Fibroblast of skin of left biceps (primary cell): Measurements from ENCODE around the gene ENPP7.

ENCODE experiments used
- DNase-seq, 2 experiments: peaks; one replicate each; pipeline ENCODE4 v3.0.0-alpha.2; 2013; ENCODE audit warnings: low read depth in 2 of 2

ENPP7 gene

DNA sequence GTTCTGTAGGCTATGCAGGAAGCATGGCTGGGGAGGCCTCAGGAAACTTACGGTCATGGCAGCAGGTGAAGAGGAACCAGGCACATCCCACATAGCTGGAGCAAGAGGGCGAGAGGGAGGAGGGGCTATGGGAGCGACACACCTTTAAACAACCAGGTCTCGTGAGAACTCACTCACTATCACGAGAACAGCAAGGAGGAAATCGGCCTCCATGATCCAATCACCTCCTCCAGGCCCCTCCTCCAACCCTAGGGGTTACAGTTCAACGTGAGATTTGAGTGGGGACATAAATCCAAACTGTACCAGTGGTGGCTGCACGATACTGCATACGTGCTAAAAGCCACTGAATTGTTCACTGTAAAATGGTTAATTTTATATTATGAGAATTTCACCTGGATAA, 26.1 kb upstream of the ENPP7 start:
- no peak for DNase-seq

GRCh38 chr17:79705674-79706073, 25.1 kb upstream of the ENPP7 start:
- DNase-seq: no peak

DNA sequence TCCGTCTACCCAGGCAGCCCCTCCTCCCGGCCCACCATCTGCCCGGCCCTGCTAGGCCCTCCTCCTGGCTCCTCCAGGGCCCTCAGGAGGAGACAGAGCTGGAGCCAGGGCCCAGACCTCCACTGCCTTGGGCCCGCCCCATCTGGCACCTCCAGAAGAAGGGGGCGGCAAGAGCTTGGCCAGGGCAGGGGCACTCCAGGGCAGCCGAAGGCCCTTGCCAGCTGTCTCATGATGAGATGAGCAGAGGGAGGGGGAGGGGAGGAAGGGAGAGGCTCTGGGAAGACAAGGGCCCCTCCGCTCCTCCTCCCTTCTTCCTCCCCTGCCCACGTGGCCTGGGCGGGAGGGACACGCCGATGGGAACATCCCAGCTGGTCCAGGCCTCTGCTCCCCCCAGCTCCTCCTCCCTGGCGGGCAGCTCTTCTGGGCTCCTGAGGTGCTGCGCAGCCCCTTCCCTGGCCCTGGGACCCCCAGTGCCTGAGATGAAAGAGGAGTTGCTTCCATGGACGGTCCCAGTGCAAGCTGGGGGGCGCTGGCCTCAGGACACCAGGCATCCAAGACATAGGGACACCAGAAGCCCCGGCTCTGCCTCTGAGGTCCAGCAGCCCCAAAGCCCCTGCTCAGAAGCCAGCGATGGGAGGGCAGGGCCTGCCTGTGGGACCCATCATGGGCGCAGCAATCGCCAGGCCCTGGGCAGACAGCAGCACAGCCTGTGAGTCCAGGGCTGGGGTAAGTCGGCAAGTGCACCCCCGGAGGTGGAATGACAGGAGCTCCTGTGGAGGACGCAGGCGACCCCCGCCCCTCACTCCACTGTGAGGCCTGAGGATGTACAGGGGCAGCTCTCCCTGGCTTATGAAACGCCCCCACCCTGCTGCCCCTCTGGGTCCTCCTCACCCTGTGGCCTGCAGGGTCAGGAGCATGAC, 23.6 kb upstream of the ENPP7 start:
- no peak for DNase-seq

- DNase-seq: no peak
These were observed 22.5 kb upstream of the ENPP7 start for GRCh38 chr17:79707931-79708891.

GRCh38 chr17:79711715-79712305, 18.9 kb upstream of the ENPP7 start:
- DNase-seq: no peak

- DNase-seq: no peak
These were observed 17.4 kb upstream of the ENPP7 start for GRCh38 chr17:79713391-79713790.

DNA sequence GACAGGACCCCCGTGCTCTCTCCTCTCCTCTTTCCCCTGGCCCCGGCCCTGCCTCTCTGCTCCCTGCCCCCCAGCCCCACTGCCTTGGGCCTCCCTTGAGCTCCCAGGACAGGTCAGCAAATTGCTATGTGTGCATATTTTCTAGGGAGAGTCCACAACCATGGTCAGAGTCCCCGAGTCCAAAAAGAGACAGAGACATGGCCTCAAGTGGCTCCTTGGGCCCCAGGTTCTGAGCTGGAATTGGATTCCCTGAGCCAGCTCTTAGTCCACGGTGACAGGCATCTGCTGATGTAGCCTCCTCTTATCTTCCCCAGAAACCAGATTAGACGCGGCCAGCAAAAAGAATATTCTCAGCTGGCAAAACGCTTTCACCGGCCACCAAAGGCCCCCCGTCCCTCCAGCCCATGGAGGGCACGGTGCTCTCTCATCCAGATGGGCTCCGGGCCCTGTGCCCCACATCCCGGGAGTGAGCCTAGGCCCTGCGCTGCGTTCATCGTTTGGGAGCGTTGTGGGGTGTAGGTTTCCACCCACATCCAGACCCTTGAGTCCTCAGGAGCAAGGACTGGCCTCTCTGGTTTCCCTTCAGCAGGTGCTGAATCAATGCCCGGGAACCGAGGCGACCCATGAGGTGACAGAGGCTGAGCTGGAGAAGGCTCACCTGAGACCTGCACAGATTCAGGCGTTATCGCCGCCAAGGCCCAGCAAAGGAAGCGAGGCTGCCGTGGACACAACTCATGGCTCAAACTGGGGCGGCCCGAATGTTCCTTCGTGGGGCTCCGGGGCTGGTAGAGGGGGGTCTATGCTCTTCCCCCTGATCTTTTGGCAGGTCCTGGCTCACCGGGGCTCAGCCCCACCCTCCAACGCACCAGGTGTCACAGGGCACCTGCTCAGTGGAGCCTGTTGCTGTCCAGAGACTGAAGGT, 16.3 kb upstream of the ENPP7 start:
- DNase-seq: no peak

GRCh38 chr17:79715098-79715942, 15.4 kb upstream of the ENPP7 start:
- DNase-seq: no peak

DNA sequence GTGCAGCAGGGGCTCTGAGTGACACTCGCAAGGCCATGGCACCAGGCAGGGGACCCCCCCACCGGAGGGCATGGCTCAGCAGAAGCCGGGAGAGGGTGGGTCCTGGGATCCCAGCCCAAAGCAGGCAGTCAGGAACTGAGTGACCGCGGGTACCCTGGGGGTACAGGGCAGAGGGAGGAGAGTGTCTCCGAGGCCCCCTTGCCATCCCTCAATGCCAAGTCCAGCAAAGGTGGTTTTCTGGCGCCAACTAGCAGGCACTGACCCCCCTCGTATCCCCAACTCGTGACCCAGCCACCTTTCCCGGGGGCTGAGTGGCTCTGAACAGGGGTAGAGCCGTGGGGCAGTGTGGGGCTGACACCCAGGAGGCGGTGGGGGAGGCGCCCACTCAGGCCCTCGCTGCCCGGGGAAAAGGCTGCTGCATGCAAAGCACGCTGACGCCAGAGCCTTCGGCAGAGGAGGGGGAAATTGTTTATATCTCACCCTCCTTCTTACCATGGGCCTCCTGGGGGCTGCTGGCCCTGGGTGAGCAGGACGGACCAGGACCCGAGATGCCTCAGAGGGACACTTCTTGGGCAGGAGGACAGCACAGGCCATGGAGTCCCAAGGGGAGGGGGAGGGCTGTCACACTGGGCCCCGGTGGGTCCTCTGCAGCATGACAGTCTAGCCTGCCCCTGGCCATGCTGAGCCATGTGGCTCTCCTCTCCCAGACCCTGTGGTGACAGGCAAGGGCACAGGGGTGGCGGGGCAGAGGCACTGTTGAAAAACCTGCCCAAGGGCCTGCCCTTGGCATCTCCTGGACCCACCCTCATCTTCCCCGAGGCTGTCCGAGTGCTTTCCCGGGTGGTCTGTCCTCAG, 14.6 kb upstream of the ENPP7 start:
- no peak for DNase-seq

DNA sequence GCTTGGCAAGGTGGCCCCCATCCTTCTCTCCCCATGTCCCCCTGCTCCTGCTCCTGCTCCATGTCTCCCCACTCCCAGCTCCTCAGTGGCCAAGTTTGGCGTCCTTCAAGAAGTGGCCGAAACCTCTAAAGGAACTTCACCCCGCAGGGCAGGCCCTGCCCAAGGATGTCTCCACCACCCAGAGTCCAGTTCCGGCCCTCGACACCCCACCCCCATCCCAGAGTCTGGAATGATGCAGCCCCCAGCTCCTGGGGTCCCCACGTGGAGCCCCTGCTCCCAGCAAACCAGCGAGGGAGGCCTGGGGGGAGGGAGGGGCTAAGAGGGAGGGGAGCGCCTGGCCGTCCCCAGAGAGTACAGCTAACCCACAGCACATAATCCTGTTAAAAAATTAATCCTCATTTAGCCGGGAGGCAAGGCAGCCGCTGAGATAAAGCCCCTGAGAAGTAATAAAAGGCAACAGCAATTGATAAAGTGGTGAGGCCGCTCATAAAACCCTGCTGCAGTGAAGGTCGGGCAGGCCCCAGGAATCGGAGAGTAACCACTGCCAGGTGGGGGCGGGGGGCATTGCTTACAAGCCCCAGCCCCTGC, 9.9 kb upstream of the ENPP7 start:
- DNase-seq: no peak

DNA sequence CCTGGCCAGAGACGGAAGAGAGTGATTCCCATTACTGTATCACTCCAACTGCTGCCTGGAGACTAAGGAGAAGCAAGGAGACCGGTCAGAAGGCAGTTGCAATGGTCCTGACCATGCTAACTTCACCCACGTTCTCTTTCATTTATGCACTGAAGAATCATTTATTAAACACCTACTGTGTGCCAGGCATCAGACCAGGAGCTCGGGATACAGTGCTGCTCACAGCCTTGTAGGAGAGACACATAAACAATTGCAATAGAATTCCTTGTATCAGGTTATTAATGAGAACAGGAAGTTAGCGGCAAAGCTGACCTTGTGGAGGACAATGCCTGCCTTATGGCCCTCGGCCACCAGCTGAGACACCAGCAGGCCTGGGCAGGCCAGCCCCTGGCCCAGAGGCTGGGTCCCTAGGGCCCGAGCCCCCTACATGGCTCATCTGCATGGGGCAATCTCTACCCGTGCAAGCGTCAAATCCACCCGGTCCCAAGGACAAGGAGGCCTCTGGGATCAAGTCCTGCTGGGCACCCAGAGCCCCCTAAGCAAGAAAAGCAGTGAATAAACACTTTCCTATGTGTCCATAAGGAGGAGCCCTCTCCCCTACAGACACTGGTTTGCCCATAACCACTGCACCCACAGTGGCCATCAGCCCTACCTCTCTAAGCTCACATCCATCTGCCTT, 8.6 kb upstream of the ENPP7 start:
- DNase-seq: no peak

GRCh38 chr17:79722787-79723186, 8.0 kb upstream of the ENPP7 start:
- DNase-seq: no peak

- DNase-seq: peak; percentile 81 to 83
These were observed 2.4 kb upstream of the ENPP7 start for GRCh38 chr17:79728169-79728907.

DNA sequence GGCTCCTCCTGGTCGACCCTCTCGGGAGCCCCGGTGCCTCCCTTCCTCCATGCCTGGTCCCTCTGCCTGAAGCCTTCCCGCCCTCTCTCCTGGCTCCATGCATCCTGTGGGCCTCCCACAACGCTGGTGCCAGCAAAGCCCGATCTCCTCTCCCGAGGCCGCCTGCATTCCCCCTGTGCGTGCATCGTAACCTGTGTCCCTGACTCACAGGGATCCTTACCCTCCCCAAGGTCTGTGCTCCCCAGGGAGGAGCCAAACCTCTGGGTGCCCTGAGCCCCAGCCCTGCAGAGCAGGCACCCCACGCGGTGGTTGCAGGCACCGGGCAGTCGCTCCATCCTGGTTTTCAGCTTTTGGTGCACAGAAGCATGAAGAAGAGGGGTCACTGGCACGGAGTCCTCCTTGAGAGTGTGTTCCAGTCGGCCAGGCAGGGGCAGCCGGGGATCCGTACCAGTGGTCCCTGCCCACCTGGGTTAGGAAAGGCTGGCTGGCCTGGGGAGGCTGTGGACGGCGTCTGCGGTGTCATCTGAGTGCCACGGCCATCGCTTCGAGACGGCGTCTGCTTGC, 1.8 kb upstream of the ENPP7 start:
- no peak for DNase-seq

- DNase-seq: no peak
These were observed 982 bp upstream of the ENPP7 start for GRCh38 chr17:79729761-79730160.

DNA sequence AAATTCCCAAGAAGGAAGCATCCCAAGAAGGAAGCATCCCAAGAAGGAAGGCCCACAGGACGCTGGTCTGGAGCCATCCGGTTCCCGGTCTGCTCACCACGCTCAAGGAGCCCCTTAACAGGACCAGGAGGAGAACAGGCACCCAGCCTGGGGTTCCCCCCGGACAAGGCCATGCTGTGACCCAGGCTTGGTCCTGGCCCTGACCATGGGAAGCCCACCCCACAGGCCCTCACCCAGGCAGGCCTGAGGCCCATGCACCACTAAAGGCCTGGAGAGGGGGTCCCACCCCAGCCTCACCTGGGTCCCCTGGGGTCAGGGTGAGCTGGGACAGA, 340 bp upstream of the ENPP7 start:
- no peak for DNase-seq

- DNase-seq: no peak
These were observed 1.5 kb downstream of the ENPP7 start for GRCh38 chr17:79732254-79732653.
